HEK293 (cell line): ENCODE results near the gene GRID2.

Source experiments
- CTCF ChIP-seq: fragments of 450-650 bp; formaldehyde crosslinking; IDR thresholded peaks from 2 replicates; pipeline ENCODE4 v1.5.1; 2016; ENCODE audit warnings: missing biosample characterization, missing genetic modification characterization
- YY2 ChIP-seq: fragments of 450-650 bp; formaldehyde crosslinking; IDR thresholded peaks from 2 replicates; pipeline ENCODE4 v1.5.1; 2016; ENCODE audit warnings: missing biosample characterization, missing genetic modification characterization
- ZNF121 ChIP-seq: fragments of 450-650 bp; formaldehyde crosslinking; IDR thresholded peaks from 2 replicates; pipeline ENCODE4 v1.5.1; 2016; ENCODE audit warnings: missing biosample characterization, missing genetic modification characterization
- ZNF140 ChIP-seq: fragments of 450-650 bp; formaldehyde crosslinking; IDR thresholded peaks from 2 replicates; pipeline ENCODE4 v1.5.1; 2016; ENCODE audit warnings: missing biosample characterization, missing genetic modification characterization
- ZNF292 ChIP-seq: fragments of 450-650 bp; formaldehyde crosslinking; IDR thresholded peaks from 2 replicates; pipeline ENCODE4 v1.5.1; 2016; ENCODE audit warnings: low read depth, missing biosample characterization, missing genetic modification characterization, borderline replicate concordance
- ZNF37A ChIP-seq: fragments of 450-650 bp; IDR thresholded peaks from 2 replicates; pipeline ENCODE4 v1.5.1; 2018; ENCODE audit warnings: missing biosample characterization, missing genetic modification characterization
- ZNF423 ChIP-seq: fragments of 450-650 bp; formaldehyde crosslinking; IDR thresholded peaks from 2 replicates; pipeline ENCODE4 v1.5.1; 2016; ENCODE audit warnings: missing biosample characterization, missing genetic modification characterization
- ZSCAN30 ChIP-seq: fragments of 450-650 bp; IDR thresholded peaks from 2 replicates; pipeline ENCODE4 v1.5.1; 2018; ENCODE audit warnings: missing biosample characterization, mild to moderate bottlenecking, missing genetic modification characterization, moderate library complexity

DNA sequence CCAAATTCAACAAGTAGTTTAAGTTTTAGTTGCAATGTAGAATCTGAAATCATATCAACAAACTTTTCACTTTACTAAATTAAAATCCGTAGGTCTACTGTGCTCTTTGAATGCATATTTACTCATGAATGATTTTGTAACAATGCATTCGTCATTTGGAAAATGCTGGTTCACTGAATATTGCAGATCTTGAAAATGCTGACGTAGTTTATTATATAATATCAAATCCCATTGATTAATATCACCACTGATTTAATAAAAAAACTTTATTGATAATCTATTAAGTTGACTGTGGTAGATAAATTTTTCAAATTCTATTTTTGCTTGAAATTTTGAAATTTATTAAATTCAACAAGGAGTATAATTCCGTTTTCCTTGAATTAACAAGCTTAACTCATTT is 540.0 kb downstream of the GRID2 start:
- no peak for TF ChIP-seq YY2
- no peak for TF ChIP-seq ZNF140 (tag by site-specific recombination)
- TF ChIP-seq ZNF37A (tag by site-specific recombination): no peak
- TF ChIP-seq ZSCAN30 (tag by site-specific recombination): no peak
- no peak for TF ChIP-seq CTCF (tag by site-specific recombination)
- TF ChIP-seq ZNF292 (tag by site-specific recombination): no peak
- TF ChIP-seq ZNF423 (tag by site-specific recombination): no peak
- no peak for TF ChIP-seq ZNF121
